Ovary (tissue), 9 donors: ENCODE results near the gene XPO1. TPM values are rescaled to one million over a fixed set of nuclear protein-coding genes. Genes with fewer than 3 reads are reported as not detected.

Experiments
- DNase-seq, 5 donors: peaks; one replicate each; pipeline ENCODE4 v3.0.0-alpha.2; 2019 to 2020
- H3K27ac ChIP-seq, 2 donors: fragments of 200-600 bp; one replicate each; pipeline versions ENCODE4 v1.5.1 to v1.8.0; 2019 to 2022
- H3K27me3 ChIP-seq: fragments of 200-600 bp; one replicate; pipeline ENCODE4 v1.8.0; 2022
- H3K36me3 ChIP-seq: fragments of 200-600 bp; sonication (generic); one replicate; pipeline ENCODE4 v1.5.1; 2019
- H3K4me1 ChIP-seq: one replicate; pipeline ENCODE4 v1.8.1; 2013; ENCODE audit warnings: mild to moderate bottlenecking, moderate library complexity; ENCODE audit not compliant: insufficient read depth
- H3K4me3 ChIP-seq: fragments of 200-600 bp; sonication (generic); one replicate; pipeline ENCODE4 v1.5.1; 2017
- H3K9me3 ChIP-seq, 2 donors: fragments of 200-600 bp in 1 of 2; sonication (generic) in 1 of 2; one replicate each; pipeline versions ENCODE4 v1.5.1 to v1.8.1; 2013 to 2019; ENCODE audit warnings: mild to moderate bottlenecking in 1 of 2, moderate library complexity in 1 of 2
- CTCF ChIP-seq, 3 donors: fragments of 450-650 bp in 2 of 3; fragments of 200-600 bp in 1 of 3; IDR thresholded peaks; one replicate each; pipeline versions ENCODE4 v1.5.1 to v1.8.0; 2016 to 2022; ENCODE audit warnings: antibody characterized with exemption in 3 of 3, mild to moderate bottlenecking in 1 of 3
- EP300 ChIP-seq: sonication (generic); formaldehyde crosslinking; IDR thresholded peaks from one replicate; pipeline ENCODE4 v1.6.1; 2017; ENCODE audit warnings: antibody characterized with exemption
- POLR2A ChIP-seq: fragments of 450-650 bp; IDR thresholded peaks from one replicate; pipeline ENCODE4 v1.6.1; 2017; ENCODE audit warnings: antibody characterized with exemption, mild to moderate bottlenecking, moderate library complexity
- WGBS, 3 donors: extraction: QIAGEN DNeasy Blood & Tissue Kit in 1 of 3; methylation state at CpG; one replicate each; pipeline versions ENCODE4 v1.1.5 to v1.1.7; 2013 to 2017; 5-methylcytosine and 5-hydroxymethylcytosine counted together
- intact Hi-C, 4 donors: fragments of 100-400 bp; cut with DNase I; formaldehyde crosslinking; loops; one replicate each; pipeline versions ENCODE4 v1.11.0 to v1.15.1; 2022 to 2023
- polyA plus RNA-seq, 2 donors: library from polyadenylated mRNA; stranded (reverse); fragments of 200-250 nt in 1 of 2; fragments of 350-450 nt in 1 of 2; fragmentation: Illumina TruSeq in 1 of 2; extraction: RNeasy Lipid Tissue Mini Kit (QIAGEN cat#74804) in 1 of 2; gene quantifications; one replicate each; pipeline ENCODE4 v1.2.3, GENCODE V29; 2013 to 2014
- total RNA-seq, 7 donors: library from RNA; depleted of rRNA in 2 of 7; stranded (reverse); fragments of >200 nt in 2 of 7; fragmentation: NEBNext Ultra II Directional in 3 of 7; extraction: Animal tissue kit (Norgen Biotek cat#: 25700) in 3 of 7; gene quantifications; one replicate each; pipeline versions ENCODE4 v1.1.0 to v1.2.4, GENCODE V29; 2016 to 2023
- donor health status: DM: no; HTN: no; CAD: no; lungs with moderate emphysema.
- donor health status: DM: no; HTN: no; CAD: no.
- donor health status: Bipolar disorder and iron deficiency.
- donor health status: DM: yes; HTN: yes; CAD: no.
- donor health status: DM: no; HTN: no; CAD: no.
- donor health status: DM: yes; HTN: yes; CAD: no.

XPO1 gene
- total and polyA plus RNA-seq, 9 donors: 48.0 to 211 (median 99.4) TPM

DNA sequence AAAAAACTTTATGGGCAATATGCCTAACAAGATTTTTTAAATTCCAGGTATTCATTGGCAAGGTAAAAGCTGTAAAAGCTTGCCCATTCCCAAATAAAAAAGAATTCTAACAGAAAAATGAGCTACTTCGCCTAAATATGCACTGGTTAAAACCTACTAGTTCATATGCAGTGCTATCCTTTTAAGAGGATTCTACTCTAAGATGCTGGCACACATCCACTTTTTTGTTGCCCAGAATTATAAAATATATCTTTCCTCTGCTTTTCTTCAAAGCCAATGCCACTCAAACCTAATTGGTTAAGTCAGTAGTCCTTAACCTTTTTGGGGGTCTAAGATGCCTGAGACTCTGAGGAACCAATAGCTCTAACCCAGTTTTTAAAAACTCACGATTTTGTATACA is 3.2 kb downstream of the XPO1 start:
- H3K27ac ChIP-seq: no peak overlapping the region
- 19 to 24% (median 20%) methylated on average over 2 of the region's 2 CpGs for WGBS, 3 donors
- H3K4me1 ChIP-seq: peaks cover 5% of the 10 kb centered on the region
- no peak for TF ChIP-seq CTCF (IDR thresholded peaks at IDR 0.05)
- no peak for TF ChIP-seq POLR2A
- no peak for TF ChIP-seq EP300
- no peaks in the 10 kb centered on the region for H3K36me3 ChIP-seq
- H3K27me3 ChIP-seq: no peaks in the 10 kb centered on the region
- peak overlapping the region; percentile 82 for H3K4me3 ChIP-seq
- H3K9me3 ChIP-seq: no peaks in the 10 kb centered on the region
- DNase-seq: no peak
- intact Hi-C loops: loop anchor here in 3 of 4 donors (2.0 to 10.0 kb wide), 5 partner anchors 60 to 350 kb away; partner anchors contain the start of genes USP34 (in 3 of the 3) and CCT4 (in 1 of the 3)

DNA sequence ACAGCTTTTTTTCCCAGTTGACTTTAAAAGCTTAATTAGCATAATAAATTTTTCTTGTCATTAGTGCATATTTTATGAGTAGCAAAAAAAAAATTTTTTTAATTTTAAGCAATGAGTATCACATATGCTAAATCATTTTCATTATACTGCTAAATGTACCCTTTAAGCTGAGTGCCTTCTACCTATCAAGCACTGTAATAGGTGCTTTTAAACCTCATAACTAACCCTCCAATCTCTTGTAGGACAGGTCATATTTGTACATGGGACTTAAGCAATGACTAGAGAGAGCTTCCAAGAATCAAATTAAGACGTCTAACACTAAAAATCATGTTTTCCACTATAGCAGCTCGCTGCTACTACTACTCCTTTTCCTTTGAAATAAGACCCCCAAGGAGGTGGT is 7.4 kb downstream of the XPO1 start:
- no peak overlapping the region for H3K4me3 ChIP-seq
- WGBS, 3 donors: 57 to 72% (median 58%) methylated on average over 2 of the region's 2 CpGs
- no peaks in the 10 kb centered on the region for H3K9me3 ChIP-seq
- intact Hi-C loops: loop anchor here in 2 of 4 donors (10.0 kb wide), 2 partner anchors 56 to 354 kb away; partner anchors contain the start of genes CCT4 (in 1 of the 2) and USP34 (in 1 of the 2)
- H3K36me3 ChIP-seq: no peaks in the 10 kb centered on the region
- TF ChIP-seq EP300 (no peak), CTCF (IDR thresholded peaks at IDR 0.05) (no peak)
- peaks cover 4% of the 10 kb centered on the region for H3K4me1 ChIP-seq
- no peak for DNase-seq
- no peak overlapping the region for H3K27ac ChIP-seq
- no peaks in the 10 kb centered on the region for H3K27me3 ChIP-seq

GRCh38 chr2:61529944-61530735 is 8.0 kb downstream of the XPO1 start:
- Histone ChIP-seq H3K27me3 (no peaks in the 10 kb centered on the region), H3K4me3 (no peak overlapping the region), H3K27ac (no peak overlapping the region), H3K4me1 (peaks cover 4% of the 10 kb centered on the region), H3K9me3 (no peaks in the 10 kb centered on the region), H3K36me3 (no peaks in the 10 kb centered on the region)
- 63 to 70% (median 64%) methylated on average over 3 of the region's 3 CpGs for WGBS, 3 donors
- TF ChIP-seq CTCF (IDR thresholded peaks at IDR 0.05) (no peak), POLR2A (no peak), EP300 (no peak)
- intact Hi-C loops: loop anchor here in 2 of 4 donors (10.0 kb wide), 2 partner anchors 55 to 355 kb away; partner anchors contain the start of genes CCT4 (in 1 of the 2) and USP34 (in 1 of the 2)
- DNase-seq: no peak

GRCh38 chr2:61520261-61520660 is 17.9 kb downstream of the XPO1 start:
- intact Hi-C loops: no loop called here
- Histone ChIP-seq H3K4me1 (no peaks in the 10 kb centered on the region), H3K9me3 (no peaks in the 10 kb centered on the region), H3K27me3 (no peaks in the 10 kb centered on the region), H3K36me3 (no peaks in the 10 kb centered on the region), H3K27ac (no peak overlapping the region), H3K4me3 (no peak overlapping the region)
- TF ChIP-seq CTCF (IDR thresholded peaks at IDR 0.05): no peak
- 65 to 73% (median 70%) methylated on average over 3 of the region's 3 CpGs for WGBS, 3 donors
- DNase-seq: no peak
